AG10803 (cell line): Measurements from ENCODE around the gene RNU4-1.
"Not testable (repeated sequence)": the region's sequence is repeated elsewhere in the genome, so short reads cannot be mapped to it uniquely, and the experiment has no call there.

ENCODE experiments used
- DNase-seq: peaks from one replicate; pipeline ENCODE4 v3.0.0; 2010; ENCODE audit warnings: low read depth
- H3K4me3 ChIP-seq: 2 replicates; pipeline ENCODE4 v1.5.1; 2011; ENCODE audit warnings: mild to moderate bottlenecking, low read length, control low read depth
- TF ChIP-seq, protein P1 (sequence below): conservative IDR thresholded peaks from 2 replicates; pipeline ENCODE4 v1.5.1; 2011; ENCODE audit warnings: mild to moderate bottlenecking, low read length, control low read depth, inconsistent platforms

RNU4-1 gene

DNA sequence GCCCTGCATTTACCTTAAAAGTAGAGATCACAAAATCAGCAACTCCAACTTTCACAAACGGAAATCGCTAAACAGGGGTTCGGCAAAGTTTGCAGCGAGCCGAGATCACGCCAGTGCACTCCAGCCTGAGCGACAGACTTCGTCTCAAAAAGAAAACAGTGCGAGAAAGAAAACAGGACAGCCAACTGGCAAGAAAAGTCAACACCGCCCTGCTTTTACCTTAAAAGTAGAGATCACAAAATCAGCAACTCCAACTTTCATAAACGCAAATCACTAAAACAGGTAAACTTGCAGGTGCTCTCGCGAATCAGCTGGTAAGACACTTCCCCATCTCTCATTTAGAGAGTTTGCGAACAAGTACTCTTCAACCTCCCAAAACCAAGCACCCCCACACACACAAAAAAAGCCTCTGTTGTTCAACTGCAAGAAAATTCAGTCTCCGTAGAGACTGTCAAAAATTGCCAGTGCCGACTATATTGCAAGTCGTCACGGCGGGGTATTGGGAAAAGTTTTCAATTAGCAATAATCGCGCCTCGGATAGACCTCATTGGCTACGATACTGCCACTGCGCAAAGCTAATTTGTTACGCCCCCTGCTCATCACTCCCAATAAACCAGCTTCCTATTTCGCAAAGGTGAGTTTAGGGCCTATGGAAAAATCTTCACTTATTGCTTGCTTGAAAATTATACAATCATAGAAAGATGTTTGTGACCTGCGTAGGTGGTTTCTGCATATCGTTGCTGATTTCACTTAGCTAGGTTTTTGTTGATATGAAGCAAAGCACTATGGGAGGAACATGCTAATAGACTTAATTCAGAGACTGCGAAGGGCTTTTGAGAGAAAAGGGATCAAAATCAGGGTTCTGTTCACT is at the start of gene RNU4-1:
RNU4-1 (minus strand) TSS at position 577 of the 871 bp plus-strand sequence.
- peak within 1 kb of the TSS; percentile 69 for H3K4me3 ChIP-seq
- TF ChIP-seq, protein P1, sequence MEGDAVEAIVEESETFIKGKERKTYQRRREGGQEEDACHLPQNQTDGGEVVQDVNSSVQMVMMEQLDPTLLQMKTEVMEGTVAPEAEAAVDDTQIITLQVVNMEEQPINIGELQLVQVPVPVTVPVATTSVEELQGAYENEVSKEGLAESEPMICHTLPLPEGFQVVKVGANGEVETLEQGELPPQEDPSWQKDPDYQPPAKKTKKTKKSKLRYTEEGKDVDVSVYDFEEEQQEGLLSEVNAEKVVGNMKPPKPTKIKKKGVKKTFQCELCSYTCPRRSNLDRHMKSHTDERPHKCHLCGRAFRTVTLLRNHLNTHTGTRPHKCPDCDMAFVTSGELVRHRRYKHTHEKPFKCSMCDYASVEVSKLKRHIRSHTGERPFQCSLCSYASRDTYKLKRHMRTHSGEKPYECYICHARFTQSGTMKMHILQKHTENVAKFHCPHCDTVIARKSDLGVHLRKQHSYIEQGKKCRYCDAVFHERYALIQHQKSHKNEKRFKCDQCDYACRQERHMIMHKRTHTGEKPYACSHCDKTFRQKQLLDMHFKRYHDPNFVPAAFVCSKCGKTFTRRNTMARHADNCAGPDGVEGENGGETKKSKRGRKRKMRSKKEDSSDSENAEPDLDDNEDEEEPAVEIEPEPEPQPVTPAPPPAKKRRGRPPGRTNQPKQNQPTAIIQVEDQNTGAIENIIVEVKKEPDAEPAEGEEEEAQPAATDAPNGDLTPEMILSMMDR: no peak
- peak; percentile 84 for DNase-seq

DNA sequence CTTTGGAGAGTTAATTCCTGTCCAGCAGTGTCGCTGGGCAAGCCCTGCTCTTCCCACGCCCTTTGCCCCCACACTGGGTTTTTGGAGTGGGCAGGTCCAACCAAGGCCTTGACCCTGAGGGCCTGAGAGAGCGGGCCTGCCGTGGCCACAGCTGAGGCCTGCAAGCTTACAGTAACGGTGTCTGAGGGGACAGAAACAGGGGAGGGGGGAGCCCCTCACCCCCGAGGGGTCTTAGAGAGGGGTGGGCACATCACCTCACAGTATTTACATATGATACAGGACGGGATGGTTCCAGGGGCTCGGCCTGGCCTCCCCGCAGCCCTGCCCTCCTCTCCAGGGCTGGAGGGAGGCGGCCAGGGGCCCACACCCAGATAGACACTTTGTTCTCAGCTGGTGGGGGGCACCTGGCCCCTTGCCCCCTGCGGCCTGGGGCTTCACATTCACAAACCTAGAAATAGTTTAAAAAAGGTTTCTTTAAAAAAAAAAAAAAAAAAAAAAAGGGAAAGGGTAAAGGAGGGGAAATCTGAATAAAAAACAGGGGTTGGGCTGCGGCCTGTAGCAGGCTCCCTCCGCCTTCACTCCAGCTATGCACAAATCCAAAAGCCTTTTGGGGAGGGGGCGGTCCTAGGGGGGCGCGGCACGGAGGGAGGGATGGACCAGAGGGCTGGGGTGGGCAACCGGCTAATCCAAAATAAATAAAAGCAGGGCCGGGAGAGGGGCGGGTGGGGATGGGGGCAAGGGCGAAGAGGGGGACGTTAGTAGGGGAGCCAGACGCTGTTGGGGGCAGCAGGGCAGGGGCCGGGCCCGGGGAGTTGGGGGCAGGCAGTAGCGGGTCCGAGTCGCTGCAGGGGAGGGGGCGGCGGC is 49.4 kb upstream of the RNU4-1 start:
- TF ChIP-seq, protein P1: no peak
- no peak for DNase-seq
- no peak overlapping the region for H3K4me3 ChIP-seq

DNA sequence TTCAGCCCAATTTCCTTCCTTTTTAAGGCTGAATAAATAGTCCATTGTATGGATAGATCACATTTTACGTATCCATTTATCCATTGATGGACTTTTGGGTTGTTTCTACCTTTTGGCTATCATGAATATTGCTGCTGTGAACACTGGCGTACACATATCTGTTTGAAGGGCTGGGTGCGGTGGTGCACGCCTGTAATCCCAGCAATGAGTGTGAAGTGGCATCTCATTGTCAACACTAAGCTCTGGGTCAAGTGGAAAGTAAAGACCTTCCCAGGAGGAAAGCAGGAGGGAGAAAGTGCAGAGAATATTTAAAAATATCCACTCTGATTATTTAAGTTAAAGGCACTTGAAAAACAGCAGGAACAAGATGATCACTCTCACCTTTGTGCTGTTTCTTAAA is 46.2 kb upstream of the RNU4-1 start:
- DNase-seq: no peak
- TF ChIP-seq, protein P1: no peak
- H3K4me3 ChIP-seq: no peak overlapping the region

DNA sequence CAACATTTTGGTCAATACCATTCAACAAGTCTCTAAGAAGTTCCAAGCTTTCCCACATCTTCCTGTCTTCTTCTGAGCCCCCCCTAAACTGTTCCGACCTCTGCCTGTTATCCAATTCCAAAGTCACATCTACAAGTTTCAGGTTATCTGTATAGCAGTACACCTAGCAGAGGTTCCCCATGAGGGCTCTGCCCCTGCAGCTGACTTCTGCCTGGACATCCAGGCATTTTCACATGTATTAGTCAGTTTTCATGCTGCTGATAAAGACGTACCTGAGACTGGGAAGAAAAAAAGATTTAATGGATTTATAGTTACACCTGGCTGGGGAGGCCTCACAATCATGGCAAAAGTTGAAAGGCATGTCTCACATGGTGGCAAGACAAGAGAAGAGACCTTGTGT is 44.7 kb upstream of the RNU4-1 start:
- H3K4me3 ChIP-seq: no peak overlapping the region
- no peak for DNase-seq

DNA sequence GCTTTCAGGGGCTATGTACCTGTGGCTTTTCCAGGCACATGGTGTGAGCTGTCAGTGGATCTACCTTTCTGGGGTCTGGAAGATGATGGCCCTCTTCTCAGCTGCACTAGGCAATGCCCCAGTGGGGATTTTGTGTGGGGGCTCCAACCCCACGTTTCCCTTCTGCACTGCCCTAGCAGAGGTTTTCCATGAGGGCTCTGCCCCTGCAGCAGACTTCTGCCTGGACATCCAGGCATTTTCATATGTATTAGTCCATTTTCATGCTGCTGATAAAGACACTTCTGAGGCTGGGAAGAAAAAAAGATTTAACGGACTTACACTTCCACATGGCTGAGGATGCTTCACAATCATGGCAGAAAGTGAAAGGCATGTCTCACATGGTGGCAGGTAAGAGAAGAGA is 43.4 kb upstream of the RNU4-1 start:
- DNase-seq: not testable (repeated sequence)

More for the DNA sequence above, 44.7 kb upstream of the RNU4-1 start:
- TF ChIP-seq, protein P1: no peak

DNA sequence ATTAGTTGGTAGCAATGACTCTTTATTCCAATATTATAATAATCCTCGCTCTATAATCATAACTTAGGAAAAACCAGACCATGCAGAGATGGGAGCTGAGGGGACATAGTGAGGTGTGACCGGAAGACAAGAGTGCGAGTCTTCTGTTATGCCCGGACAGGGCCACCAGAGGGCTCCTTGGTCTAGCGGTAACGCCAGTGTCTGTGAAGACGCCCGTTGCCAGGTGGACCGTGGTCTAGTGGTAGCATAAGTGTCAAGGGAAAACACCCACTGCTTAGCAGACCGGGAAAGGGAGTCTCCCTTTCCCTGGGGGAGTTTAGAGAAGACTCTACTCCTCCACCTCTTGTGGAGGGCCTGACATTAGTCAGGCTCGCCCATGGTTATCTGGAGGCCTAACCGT is 42.4 kb upstream of the RNU4-1 start:
- DNase-seq: peak; percentile 33
- TF ChIP-seq, protein P1: peak; percentile 70
- H3K4me3 ChIP-seq: not testable (repeated sequence)

More for the DNA sequence above, 43.4 kb upstream of the RNU4-1 start:
- not testable (repeated sequence) for H3K4me3 ChIP-seq

DNA sequence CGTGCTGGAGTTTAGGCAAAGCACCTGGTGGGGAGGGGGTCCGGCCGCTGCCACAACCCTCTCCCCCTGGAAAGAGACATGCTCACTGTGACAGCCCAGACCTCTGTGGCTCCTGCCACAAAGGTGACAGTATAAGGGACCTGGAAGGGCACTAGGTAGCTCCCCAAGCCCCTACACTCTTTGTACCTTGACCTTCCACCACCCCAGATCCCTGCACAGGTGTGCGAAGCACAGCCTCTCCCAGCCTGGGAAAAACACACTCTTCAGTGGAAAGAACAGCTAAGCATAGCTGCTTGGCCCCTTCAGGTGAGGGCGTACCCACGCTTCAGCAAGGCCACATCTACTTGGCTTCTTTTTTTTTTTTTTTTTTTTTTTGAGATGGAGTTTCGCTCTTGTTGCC is 39.5 kb upstream of the RNU4-1 start:
- no peak overlapping the region for H3K4me3 ChIP-seq
- TF ChIP-seq, protein P1: no peak
- no peak for DNase-seq
